ENCODE results near the gene DCTN4.
"Not testable (repeated sequence)": the region's sequence is repeated elsewhere in the genome, so short reads cannot be mapped to it uniquely, and the experiment has no call there.

- TF ChIP-seq CTCF (IDR thresholded peaks at IDR 0.05); POLR2A (IDR thresholded peaks at IDR 0.05; ENCODE audit: low read depth); POLR2AphosphoS5 (IDR thresholded peaks at IDR 0.05); EP300 (IDR thresholded peaks at IDR 0.05): not testable (repeated sequence)
Measured at GRCh38 chr5:150742455-150743141, 16.2 kb downstream of the DCTN4 start.
